Endothelial cell of umbilical vein (primary cell): ENCODE measurements around the gene GLI3. TPM values are rescaled to one million over a fixed set of nuclear protein-coding genes. Genes with fewer than 3 reads are reported as not detected.

ENCODE experiments used
- BruUV-seq: library from RNA; stranded (reverse); fragments of 400-500 nt; replicated peaks from 2 replicates; lab custom pipeline; 2021; lab: Mats Ljungman, UMichigan
- CTCF ChIA-PET: fragments of 300-600, 350-600 bp; sonication (Branson Sonifier 250); formaldehyde crosslinking; loops from one replicate; lab custom pipeline; 2021; ENCODE audit warnings: antibody characterized with exemption, inconsistent platforms; lab: Charles Lee
- POLR2A ChIA-PET: fragments of 300-600, 350-600 bp; sonication (Branson Sonifier 250); formaldehyde crosslinking; loops from one replicate; lab custom pipeline; 2021; ENCODE audit warnings: antibody characterized with exemption, inconsistent platforms; lab: Charles Lee
- DNase-seq: peaks from one replicate; pipeline ENCODE4 v3.0.0-alpha.2; 2011; ENCODE audit warnings: low read depth, low spot score
- FAIRE-seq: peaks from 2 replicates; lab custom pipeline; 2011; peaks lifted over from hg19 to GRCh38; lab: Jason Lieb, UNC
- H2AFZ ChIP-seq: 2 replicates; pipeline ENCODE4 v1.6.0; 2012; ENCODE audit warnings: low read depth, low read length, control low read depth, inconsistent platforms
- H3K27ac ChIP-seq: 2 replicates; pipeline ENCODE4 v1.5.1; 2011; ENCODE audit warnings: low read depth, mild to moderate bottlenecking, control low read depth, low read length, moderate library complexity; ENCODE audit not compliant: insufficient read depth
- H3K27me3 ChIP-seq, 2 experiments: 2 replicates each; pipeline versions ENCODE4 v1.6.0 to v1.6.1; 2011; ENCODE audit warnings: low read length in 2 of 2, mixed read lengths in 1 of 2; ENCODE audit not compliant: control insufficient read depth in 2 of 2, insufficient read depth in 2 of 2
- H3K36me3 ChIP-seq, 2 experiments: 2 replicates in 1 of 2; 3 replicates in 1 of 2; pipeline ENCODE4 v1.5.1; 2011; ENCODE audit warnings: low read length in 2 of 2, mild to moderate bottlenecking in 1 of 2, moderate library complexity in 1 of 2; ENCODE audit not compliant: control insufficient read depth in 2 of 2, insufficient read depth in 2 of 2; ENCODE audit errors: extremely low read depth in 1 of 2
- H3K4me1 ChIP-seq: 3 replicates; pipeline ENCODE4 v1.5.1; 2011; ENCODE audit warnings: mild to moderate bottlenecking, low read length; ENCODE audit not compliant: control insufficient read depth, insufficient read depth; ENCODE audit errors: extremely low read depth
- H3K4me2 ChIP-seq: 2 replicates; pipeline ENCODE4 v1.6.1; 2011; ENCODE audit warnings: low read length, control low read depth, mixed read lengths; ENCODE audit not compliant: insufficient read depth
- H3K4me3 ChIP-seq, 3 experiments: fragments of 200-600 bp in 1 of 3; sonication (generic), shearing (Covaris generic) in 1 of 3; replicated peaks in 1 of 3; 2 replicates each; pipeline ENCODE4 v1.5.1; 2011 to 2016; ENCODE audit warnings: control low read depth in 3 of 3, low read length in 3 of 3, mild to moderate bottlenecking in 2 of 3, inconsistent platforms in 1 of 3, low read depth in 1 of 3, moderate library complexity in 1 of 3; ENCODE audit not compliant: insufficient read depth in 1 of 3
- H3K79me2 ChIP-seq: 2 replicates; pipeline ENCODE4 v1.6.0; 2012; ENCODE audit warnings: low read length, inconsistent platforms; ENCODE audit not compliant: control insufficient read depth, insufficient read depth
- H3K9ac ChIP-seq: replicated peaks from 2 replicates; pipeline ENCODE3; 2011; ENCODE audit warnings: low read length, control low read depth; ENCODE audit not compliant: insufficient read depth; ENCODE audit errors: extremely low read depth
- H3K9me1 ChIP-seq: replicated peaks from 3 replicates; pipeline ENCODE4 v1.6.0; 2011; ENCODE audit warnings: mild to moderate bottlenecking, low read length; ENCODE audit not compliant: control insufficient read depth, insufficient read depth; ENCODE audit errors: extremely low read depth
- H3K9me3 ChIP-seq: replicated peaks from 2 replicates; pipeline ENCODE4 v1.5.1; 2012; ENCODE audit warnings: low read length, inconsistent platforms; ENCODE audit not compliant: control insufficient read depth, insufficient read depth
- H4K20me1 ChIP-seq: replicated peaks from 2 replicates; pipeline ENCODE3; 2011; ENCODE audit warnings: mild to moderate bottlenecking, low read length; ENCODE audit not compliant: control insufficient read depth, insufficient read depth; ENCODE audit errors: extremely low read depth
- FOS ChIP-seq: IDR thresholded peaks from 2 replicates; pipeline ENCODE4 v1.6.1; 2011; ENCODE audit warnings: mild to moderate bottlenecking, low read length, moderate library complexity, borderline replicate concordance; ENCODE audit not compliant: insufficient read depth
- JUN ChIP-seq: IDR thresholded peaks from 2 replicates; pipeline ENCODE4 v1.6.1; 2011; ENCODE audit warnings: borderline replicate concordance, low read depth; ENCODE audit not compliant: insufficient read length, insufficient read depth
- MAX ChIP-seq: IDR thresholded peaks from 2 replicates; pipeline ENCODE4 v1.6.1; 2011; ENCODE audit not compliant: insufficient read depth, insufficient read length
- MYC ChIP-seq: IDR thresholded peaks from one replicate; pipeline ENCODE4 v1.6.1; 2011; ENCODE audit warnings: mild to moderate bottlenecking, low read depth, low read length
- POLR2AphosphoS5 ChIP-seq: IDR thresholded peaks from 2 replicates; pipeline ENCODE4 v1.6.1; 2012; ENCODE audit warnings: low read depth, mild to moderate bottlenecking, control low read depth, low read length, moderate library complexity; ENCODE audit not compliant: insufficient read depth
- dilution Hi-C: fragments of 300-500 bp; cut with MboI; formaldehyde crosslinking; loops from one replicate; pipeline ENCODE4 v1.15.0; 2019; ENCODE audit warnings: low sequenced_read_pairs; ENCODE audit not compliant: extremely low pct_ligation_motif_present
- intact Hi-C: fragments of 100-400 bp; cut with micrococcal nuclease; formaldehyde crosslinking; loops from one replicate; pipeline ENCODE4 v1.10.0; 2022
- polyA plus RNA-seq, 4 experiments: library from polyadenylated mRNA; depleted of rRNA in 3 of 4; stranded (reverse) in 3 of 4; unstranded in 1 of 4; fragments of >200 nt; gene quantifications; 2 replicates each; pipeline versions ENCODE4 v1.2.1 to v1.2.3, GENCODE V29; 2011 to 2012; ENCODE audit warnings: missing spikeins in 1 of 4
- total RNA-seq: library from RNA; stranded (reverse); gene quantifications from 2 replicates; pipeline ENCODE4 v1.2.3, GENCODE V29; 2021
- TF ChIP-seq, protein P1 (sequence below), 2 donors: IDR thresholded peaks; 1 replicate in 1 of 2; 2 replicates in 1 of 2; pipeline ENCODE4 v1.5.1; 2011; ENCODE audit warnings: low read length in 2 of 2, mild to moderate bottlenecking in 2 of 2, moderate library complexity in 2 of 2, control low read depth in 1 of 2, inconsistent platforms in 1 of 2, low read depth in 1 of 2; ENCODE audit not compliant: insufficient read depth in 1 of 2; ENCODE audit errors: extremely low read depth in 1 of 2

GLI3 gene
- total and polyA plus RNA-seq, 2 donors (not counting 3 experiments of a cell fraction or from before 2014, with no cell fraction given), result 6.0 to 24.9 TPM

DNA sequence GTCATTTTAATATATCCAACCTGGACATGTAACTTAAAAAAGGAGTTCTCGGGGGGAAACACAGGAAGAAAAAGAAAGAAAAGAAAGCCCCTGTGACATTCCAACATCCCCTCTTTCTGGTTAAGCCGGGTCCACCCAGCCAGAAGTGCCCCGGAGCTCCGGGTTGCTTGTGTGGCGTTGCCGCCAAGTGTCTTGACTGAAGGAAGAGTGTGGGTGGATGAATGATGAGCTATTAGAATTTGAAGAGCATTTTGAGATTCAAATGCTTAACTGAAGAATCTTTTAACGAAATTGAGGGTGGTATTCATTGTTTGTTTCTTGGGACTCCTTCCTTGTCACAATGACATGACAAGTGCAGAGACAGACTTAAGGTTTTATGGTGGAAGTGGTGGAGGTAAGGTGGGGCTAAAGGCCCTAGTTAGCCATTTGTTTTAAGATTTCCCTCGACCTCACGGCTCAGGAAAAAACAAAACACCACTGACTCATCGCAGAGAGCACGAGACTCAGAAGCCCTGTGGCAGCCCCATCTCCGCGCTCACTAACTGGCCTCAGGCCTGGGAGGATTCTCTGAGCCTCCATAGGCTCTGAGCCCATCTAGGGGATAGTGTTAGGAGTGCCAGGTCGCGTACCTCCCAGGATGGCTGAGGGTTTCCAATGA lies 1.8 kb upstream of the GLI3 start:
- H3K9me1 ChIP-seq, result no peaks in the 10 kb centered on the region
- dilution Hi-C loops (loop anchor here (25.0 kb wide), 1 partner anchor 252 kb away; no protein-coding TSS in a partner anchor), intact Hi-C loops (loop anchor here (5.0 to 10.0 kb wide), 2 partner anchors 132 to 1486 kb away; partner anchors contain the start of gene COA1)
- no TSS peak for BruUV-seq
- H3K79me2 ChIP-seq, result no peaks in the 10 kb centered on the region
- H3K9me3 ChIP-seq, result no peaks in the 10 kb centered on the region
- DNase-seq (peak; percentile 89), FAIRE-seq (peak; percentile 96)
- peaks cover 23% of the 10 kb centered on the region for H3K4me1 ChIP-seq
- H3K27me3 ChIP-seq, result no peaks in the 10 kb centered on the region
- peak overlapping the region; percentile 24 for H3K4me2 ChIP-seq
- no peaks in the 10 kb centered on the region for H3K36me3 ChIP-seq
- H2AFZ ChIP-seq, result peak overlapping the region; percentile 61
- H4K20me1 ChIP-seq, result no peaks in the 10 kb centered on the region
- TF ChIP-seq POLR2AphosphoS5 (peak; percentile 46), FOS (peak; percentile 74), JUN (peak; percentile 57), MAX (peak; percentile 28), MYC (no peak)
- TF ChIP-seq, protein P1, sequence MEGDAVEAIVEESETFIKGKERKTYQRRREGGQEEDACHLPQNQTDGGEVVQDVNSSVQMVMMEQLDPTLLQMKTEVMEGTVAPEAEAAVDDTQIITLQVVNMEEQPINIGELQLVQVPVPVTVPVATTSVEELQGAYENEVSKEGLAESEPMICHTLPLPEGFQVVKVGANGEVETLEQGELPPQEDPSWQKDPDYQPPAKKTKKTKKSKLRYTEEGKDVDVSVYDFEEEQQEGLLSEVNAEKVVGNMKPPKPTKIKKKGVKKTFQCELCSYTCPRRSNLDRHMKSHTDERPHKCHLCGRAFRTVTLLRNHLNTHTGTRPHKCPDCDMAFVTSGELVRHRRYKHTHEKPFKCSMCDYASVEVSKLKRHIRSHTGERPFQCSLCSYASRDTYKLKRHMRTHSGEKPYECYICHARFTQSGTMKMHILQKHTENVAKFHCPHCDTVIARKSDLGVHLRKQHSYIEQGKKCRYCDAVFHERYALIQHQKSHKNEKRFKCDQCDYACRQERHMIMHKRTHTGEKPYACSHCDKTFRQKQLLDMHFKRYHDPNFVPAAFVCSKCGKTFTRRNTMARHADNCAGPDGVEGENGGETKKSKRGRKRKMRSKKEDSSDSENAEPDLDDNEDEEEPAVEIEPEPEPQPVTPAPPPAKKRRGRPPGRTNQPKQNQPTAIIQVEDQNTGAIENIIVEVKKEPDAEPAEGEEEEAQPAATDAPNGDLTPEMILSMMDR (IDR thresholded peaks at IDR 0.05; ENCODE audit: extremely low read depth in 1 of 2, insufficient read depth in 1 of 2, low read depth in 1 of 2, low read length in 2 of 2), result no peak
- CTCF ChIA-PET, result interaction anchor here (1.1 kb wide), 2 partner anchors 25 to 261 kb away, joined by 3 read pairs; no protein-coding TSS in a partner anchor
- peak overlapping the region; percentile 78 for H3K27ac ChIP-seq
- no peak overlapping the region for H3K4me3 ChIP-seq
- H3K9ac ChIP-seq, result peak overlapping the region; percentile 68
- POLR2A ChIA-PET, result no interaction called here
